H1 (cell line): ENCODE results near the gene PHKG2. TPM values are rescaled to one million over a fixed set of nuclear protein-coding genes. Genes with fewer than 3 reads are reported as not detected.

ENCODE experiments used
- BCL11A ChIP-seq, 2 experiments: IDR thresholded peaks; one replicate each; pipeline ENCODE4 v1.6.1; 2011; ENCODE audit warnings: low read depth in 2 of 2, low read length in 2 of 2, mild to moderate bottlenecking in 2 of 2
- HDAC6 ChIP-seq: IDR thresholded peaks from one replicate; pipeline ENCODE4 v1.7.1; 2012; ENCODE audit warnings: low read depth, mild to moderate bottlenecking, inconsistent platforms, low read length, moderate library complexity
- polyA plus RNA-seq, 7 experiments: library from polyadenylated mRNA; depleted of rRNA in 3 of 7; stranded (reverse) in 5 of 7; unstranded in 2 of 7; fragments of >200 nt in 5 of 7; fragments of 200-250 nt in 2 of 7; gene quantifications; 1 replicate in 5 of 7; 2 replicates in 1 of 7; 4 replicates in 1 of 7; pipeline versions ENCODE4 v1.2.1 to v1.2.3, GENCODE V29; 2011 to 2013; ENCODE audit warnings: missing spikeins in 2 of 7, mixed read lengths in 2 of 7
- total RNA-seq: library from RNA; stranded (reverse); fragmentation: NEBNext Ultra II Directional; extraction: Animal tissue kit (Norgen Biotek cat#: 25700); gene quantifications from 2 replicates; pipeline ENCODE4 v1.2.1, GENCODE V29; 2021
- TF ChIP-seq, protein P1 (sequence below): fragments of 300-600 bp; sonication (generic); IDR thresholded peaks from 2 replicates; pipeline ENCODE4 v1.7.1; 2012; ENCODE audit warnings: low read length, moderate library complexity, mild to moderate bottlenecking, inconsistent platforms; ENCODE audit not compliant: insufficient replicate concordance

Gene PHKG2
- total and polyA plus RNA-seq, 2 of the 8 experiments (the other 6 are each of a cell fraction or from before 2014, with no cell fraction given) = 36.0 to 53.4 TPM

DNA sequence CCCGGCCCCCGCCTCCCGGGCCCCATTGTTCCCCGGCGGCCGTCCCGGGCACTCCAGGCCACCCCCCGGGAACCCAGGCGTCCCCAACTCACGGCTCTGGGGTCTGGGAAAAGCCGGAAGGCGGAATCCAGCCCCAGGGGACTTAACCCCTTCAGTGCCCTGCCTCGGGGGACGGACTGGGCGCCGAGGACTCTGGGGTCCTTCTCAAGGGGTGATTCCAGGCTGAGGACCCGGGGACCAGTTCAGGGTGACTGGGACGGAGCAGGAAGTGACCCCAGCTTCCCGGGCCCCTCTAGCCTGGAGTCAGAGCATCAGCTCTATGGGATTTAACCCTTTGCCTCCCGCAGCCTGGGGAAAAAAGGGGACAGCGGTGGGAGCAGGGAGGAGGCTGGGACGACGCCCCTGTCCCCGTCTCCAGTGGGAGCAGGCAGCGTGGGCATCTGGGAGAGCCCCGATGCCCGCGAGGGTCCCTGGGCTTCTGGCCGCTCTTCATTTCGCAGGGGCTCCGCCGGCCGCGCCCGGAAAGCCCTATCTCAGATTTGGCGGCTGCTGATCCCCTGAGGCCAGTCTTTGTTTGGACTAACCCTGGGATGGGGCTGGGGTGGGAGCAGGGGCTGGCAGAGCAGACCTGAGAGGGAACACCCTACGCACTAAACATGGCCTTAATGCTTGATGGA lies 38.8 kb downstream of the PHKG2 start, which contains the start of gene ZNF629 (continued):
- TF ChIP-seq, protein P1, sequence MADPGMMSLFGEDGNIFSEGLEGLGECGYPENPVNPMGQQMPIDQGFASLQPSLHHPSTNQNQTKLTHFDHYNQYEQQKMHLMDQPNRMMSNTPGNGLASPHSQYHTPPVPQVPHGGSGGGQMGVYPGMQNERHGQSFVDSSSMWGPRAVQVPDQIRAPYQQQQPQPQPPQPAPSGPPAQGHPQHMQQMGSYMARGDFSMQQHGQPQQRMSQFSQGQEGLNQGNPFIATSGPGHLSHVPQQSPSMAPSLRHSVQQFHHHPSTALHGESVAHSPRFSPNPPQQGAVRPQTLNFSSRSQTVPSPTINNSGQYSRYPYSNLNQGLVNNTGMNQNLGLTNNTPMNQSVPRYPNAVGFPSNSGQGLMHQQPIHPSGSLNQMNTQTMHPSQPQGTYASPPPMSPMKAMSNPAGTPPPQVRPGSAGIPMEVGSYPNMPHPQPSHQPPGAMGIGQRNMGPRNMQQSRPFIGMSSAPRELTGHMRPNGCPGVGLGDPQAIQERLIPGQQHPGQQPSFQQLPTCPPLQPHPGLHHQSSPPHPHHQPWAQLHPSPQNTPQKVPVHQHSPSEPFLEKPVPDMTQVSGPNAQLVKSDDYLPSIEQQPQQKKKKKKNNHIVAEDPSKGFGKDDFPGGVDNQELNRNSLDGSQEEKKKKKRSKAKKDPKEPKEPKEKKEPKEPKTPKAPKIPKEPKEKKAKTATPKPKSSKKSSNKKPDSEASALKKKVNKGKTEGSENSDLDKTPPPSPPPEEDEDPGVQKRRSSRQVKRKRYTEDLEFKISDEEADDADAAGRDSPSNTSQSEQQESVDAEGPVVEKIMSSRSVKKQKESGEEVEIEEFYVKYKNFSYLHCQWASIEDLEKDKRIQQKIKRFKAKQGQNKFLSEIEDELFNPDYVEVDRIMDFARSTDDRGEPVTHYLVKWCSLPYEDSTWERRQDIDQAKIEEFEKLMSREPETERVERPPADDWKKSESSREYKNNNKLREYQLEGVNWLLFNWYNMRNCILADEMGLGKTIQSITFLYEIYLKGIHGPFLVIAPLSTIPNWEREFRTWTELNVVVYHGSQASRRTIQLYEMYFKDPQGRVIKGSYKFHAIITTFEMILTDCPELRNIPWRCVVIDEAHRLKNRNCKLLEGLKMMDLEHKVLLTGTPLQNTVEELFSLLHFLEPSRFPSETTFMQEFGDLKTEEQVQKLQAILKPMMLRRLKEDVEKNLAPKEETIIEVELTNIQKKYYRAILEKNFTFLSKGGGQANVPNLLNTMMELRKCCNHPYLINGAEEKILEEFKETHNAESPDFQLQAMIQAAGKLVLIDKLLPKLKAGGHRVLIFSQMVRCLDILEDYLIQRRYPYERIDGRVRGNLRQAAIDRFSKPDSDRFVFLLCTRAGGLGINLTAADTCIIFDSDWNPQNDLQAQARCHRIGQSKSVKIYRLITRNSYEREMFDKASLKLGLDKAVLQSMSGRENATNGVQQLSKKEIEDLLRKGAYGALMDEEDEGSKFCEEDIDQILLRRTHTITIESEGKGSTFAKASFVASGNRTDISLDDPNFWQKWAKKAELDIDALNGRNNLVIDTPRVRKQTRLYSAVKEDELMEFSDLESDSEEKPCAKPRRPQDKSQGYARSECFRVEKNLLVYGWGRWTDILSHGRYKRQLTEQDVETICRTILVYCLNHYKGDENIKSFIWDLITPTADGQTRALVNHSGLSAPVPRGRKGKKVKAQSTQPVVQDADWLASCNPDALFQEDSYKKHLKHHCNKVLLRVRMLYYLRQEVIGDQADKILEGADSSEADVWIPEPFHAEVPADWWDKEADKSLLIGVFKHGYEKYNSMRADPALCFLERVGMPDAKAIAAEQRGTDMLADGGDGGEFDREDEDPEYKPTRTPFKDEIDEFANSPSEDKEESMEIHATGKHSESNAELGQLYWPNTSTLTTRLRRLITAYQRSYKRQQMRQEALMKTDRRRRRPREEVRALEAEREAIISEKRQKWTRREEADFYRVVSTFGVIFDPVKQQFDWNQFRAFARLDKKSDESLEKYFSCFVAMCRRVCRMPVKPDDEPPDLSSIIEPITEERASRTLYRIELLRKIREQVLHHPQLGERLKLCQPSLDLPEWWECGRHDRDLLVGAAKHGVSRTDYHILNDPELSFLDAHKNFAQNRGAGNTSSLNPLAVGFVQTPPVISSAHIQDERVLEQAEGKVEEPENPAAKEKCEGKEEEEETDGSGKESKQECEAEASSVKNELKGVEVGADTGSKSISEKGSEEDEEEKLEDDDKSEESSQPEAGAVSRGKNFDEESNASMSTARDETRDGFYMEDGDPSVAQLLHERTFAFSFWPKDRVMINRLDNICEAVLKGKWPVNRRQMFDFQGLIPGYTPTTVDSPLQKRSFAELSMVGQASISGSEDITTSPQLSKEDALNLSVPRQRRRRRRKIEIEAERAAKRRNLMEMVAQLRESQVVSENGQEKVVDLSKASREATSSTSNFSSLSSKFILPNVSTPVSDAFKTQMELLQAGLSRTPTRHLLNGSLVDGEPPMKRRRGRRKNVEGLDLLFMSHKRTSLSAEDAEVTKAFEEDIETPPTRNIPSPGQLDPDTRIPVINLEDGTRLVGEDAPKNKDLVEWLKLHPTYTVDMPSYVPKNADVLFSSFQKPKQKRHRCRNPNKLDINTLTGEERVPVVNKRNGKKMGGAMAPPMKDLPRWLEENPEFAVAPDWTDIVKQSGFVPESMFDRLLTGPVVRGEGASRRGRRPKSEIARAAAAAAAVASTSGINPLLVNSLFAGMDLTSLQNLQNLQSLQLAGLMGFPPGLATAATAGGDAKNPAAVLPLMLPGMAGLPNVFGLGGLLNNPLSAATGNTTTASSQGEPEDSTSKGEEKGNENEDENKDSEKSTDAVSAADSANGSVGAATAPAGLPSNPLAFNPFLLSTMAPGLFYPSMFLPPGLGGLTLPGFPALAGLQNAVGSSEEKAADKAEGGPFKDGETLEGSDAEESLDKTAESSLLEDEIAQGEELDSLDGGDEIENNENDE = no peak
- TF ChIP-seq BCL11A (IDR thresholded peaks at IDR 0.05; ENCODE audit: low read depth in 2 of 2, low read length in 2 of 2) (no peak), HDAC6 (no peak)
- TF ChIP-seq, all 59 proteins: peak for 19
